Measurements from ENCODE around the gene MN1. TPM values are rescaled to one million over a fixed set of nuclear protein-coding genes. Genes with fewer than 3 reads are reported as not detected.

The MN1 gene
- total RNA-seq, 4 donors from 2014 or later: 2.0 to 9.7 (median 8.2) TPM

GRCh38 chr22:27761665-27762064 is 39.9 kb downstream of the MN1 start:
- no peaks in the 10 kb centered on the region for H3K9me3 ChIP-seq
- no peak overlapping the region for H3K4me3 ChIP-seq
- no peak overlapping the region for H3K27ac ChIP-seq
- no peaks in the 10 kb centered on the region for H3K27me3 ChIP-seq
- H3K4me1 ChIP-seq: no peaks in the 10 kb centered on the region
- intact Hi-C loops (cut with DNase I; ENCODE audit: low total_unique reads): no loop called here
- DNase-seq: no peak
- no peaks in the 10 kb centered on the region for H3K36me3 ChIP-seq
- no peak for TF ChIP-seq POLR2A (IDR thresholded peaks at IDR 0.05)
- no peak for TF ChIP-seq CTCF (IDR thresholded peaks at IDR 0.05)

DNA sequence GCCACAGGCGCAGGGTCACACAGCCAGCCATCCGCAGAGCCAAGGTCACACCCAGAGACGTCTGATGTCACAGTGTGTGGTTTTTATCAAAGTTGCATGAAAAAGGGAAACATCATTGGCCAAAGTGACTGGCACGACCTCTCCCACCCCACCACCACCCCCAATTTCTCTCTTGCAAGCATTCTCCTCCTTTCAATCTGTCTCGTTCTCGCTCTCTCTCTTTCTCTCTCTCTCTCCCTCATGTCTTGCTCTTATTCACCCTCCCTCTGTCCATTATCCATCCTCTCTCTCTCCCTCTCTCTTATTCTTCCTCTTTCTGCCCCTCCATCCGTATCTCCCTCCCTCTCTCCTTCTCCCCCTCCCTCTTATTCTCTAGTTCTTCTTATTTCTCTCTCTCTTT is 40.6 kb downstream of the MN1 start:
- H3K36me3 ChIP-seq: no peaks in the 10 kb centered on the region
- no peak overlapping the region for H3K27ac ChIP-seq
- no peak for DNase-seq
- H3K9me3 ChIP-seq: no peaks in the 10 kb centered on the region
- no peaks in the 10 kb centered on the region for H3K27me3 ChIP-seq
- H3K4me1 ChIP-seq: no peaks in the 10 kb centered on the region
- intact Hi-C loops (cut with DNase I; ENCODE audit: low total_unique reads): no loop called here
- TF ChIP-seq POLR2A (IDR thresholded peaks at IDR 0.05) (no peak), CTCF (IDR thresholded peaks at IDR 0.05) (no peak)
- H3K4me3 ChIP-seq: no peak overlapping the region

- no peak for DNase-seq
- Histone ChIP-seq H3K27me3 (no peaks in the 10 kb centered on the region), H3K27ac (no peak overlapping the region), H3K36me3 (no peaks in the 10 kb centered on the region), H3K9me3 (no peaks in the 10 kb centered on the region), H3K4me1 (no peaks in the 10 kb centered on the region), H3K4me3 (no peak overlapping the region)
- TF ChIP-seq CTCF (IDR thresholded peaks at IDR 0.05): no peak
- no peak for TF ChIP-seq POLR2A (IDR thresholded peaks at IDR 0.05)
- intact Hi-C loops (cut with DNase I; ENCODE audit: low total_unique reads): no loop called here
Measured at GRCh38 chr22:27760474-27760873, 41.1 kb downstream of the MN1 start.

GRCh38 chr22:27757928-27758525 is 43.5 kb downstream of the MN1 start:
- no peaks in the 10 kb centered on the region for H3K36me3 ChIP-seq
- TF ChIP-seq POLR2A (IDR thresholded peaks at IDR 0.05) (no peak), CTCF (IDR thresholded peaks at IDR 0.05) (no peak)
- intact Hi-C loops (cut with DNase I; ENCODE audit: low total_unique reads): no loop called here
- H3K9me3 ChIP-seq: no peaks in the 10 kb centered on the region
- H3K4me3 ChIP-seq: no peak overlapping the region
- H3K27me3 ChIP-seq: no peaks in the 10 kb centered on the region
- no peak for DNase-seq
- H3K4me1 ChIP-seq: peaks cover 0 to 11% of the 10 kb centered on the region in 2 donors
- no peak overlapping the region for H3K27ac ChIP-seq

- DNase-seq: no peak
- Histone ChIP-seq H3K4me3 (no peak overlapping the region), H3K27me3 (no peaks in the 10 kb centered on the region), H3K36me3 (no peaks in the 10 kb centered on the region), H3K9me3 (no peaks in the 10 kb centered on the region), H3K27ac (no peak overlapping the region), H3K4me1 (peaks cover 0 to 19% of the 10 kb centered on the region in 2 donors)
- intact Hi-C loops (cut with DNase I; ENCODE audit: low total_unique reads): no loop called here
- TF ChIP-seq POLR2A (IDR thresholded peaks at IDR 0.05) (no peak), CTCF (IDR thresholded peaks at IDR 0.05) (no peak)
Measured at GRCh38 chr22:27756212-27756660, 45.3 kb downstream of the MN1 start.

Measured in uterus (tissue), 4 donors.